ENCODE results near the gene PTPRN2. TPM values are rescaled to one million over a fixed set of nuclear protein-coding genes. Genes with fewer than 3 reads are reported as not detected.

The PTPRN2 gene
- total RNA-seq, 1 experiment from 2014 or later, result 0.11 TPM

DNA sequence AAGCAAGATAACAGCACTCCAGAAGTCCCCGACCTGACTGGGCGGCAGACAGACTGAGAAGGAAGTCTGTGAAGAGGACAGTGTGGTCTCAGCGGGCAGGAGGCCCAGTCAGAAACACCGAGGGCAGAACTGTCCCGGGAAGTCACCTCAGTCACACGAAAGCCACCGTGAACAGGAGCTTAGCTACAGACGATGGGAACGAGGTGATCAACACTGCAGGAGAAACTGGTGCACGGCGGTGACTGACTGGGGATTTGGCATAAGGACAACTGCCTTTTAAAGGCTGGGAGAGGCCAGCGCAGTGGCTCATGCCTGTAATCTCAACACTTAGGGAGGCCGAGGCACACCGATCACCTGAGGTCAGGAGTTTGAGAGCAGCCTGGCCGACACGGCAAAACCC is 217.8 kb downstream of the PTPRN2 start:
- Histone ChIP-seq H3K36me3 (ENCODE audit: insufficient read depth, low read length, poor library complexity, severe bottlenecking) (no peaks in the 10 kb centered on the region), H3K27ac (ENCODE audit: low read depth, low read length, poor library complexity, severe bottlenecking) (no peak overlapping the region), H3K4me1 (ENCODE audit: insufficient read depth, low read length, poor library complexity, severe bottlenecking) (no peaks in the 10 kb centered on the region), H3K4me3 (ENCODE audit: low read depth, low read length, poor library complexity, severe bottlenecking) (no peak overlapping the region), H3K27me3 (replicated peaks; ENCODE audit: insufficient read depth, low read depth, low read length, poor library complexity) (peaks cover 4% of the 10 kb centered on the region), H3K9me3 (ENCODE audit: low read depth, low read length, poor library complexity, severe bottlenecking) (no peaks in the 10 kb centered on the region)
- DNase-seq (ENCODE audit: low spot score), result no peak
- BruUV-seq (replicated peaks), result no TSS peak
- intact Hi-C loops (cut with micrococcal nuclease; ENCODE audit: unreplicated experiment), result no loop called here
- CTCF ChIA-PET, result no interaction called here
- POLR2A ChIA-PET (ENCODE audit: low non-redundant PET), result no interaction called here
- TF ChIP-seq, protein P1, sequence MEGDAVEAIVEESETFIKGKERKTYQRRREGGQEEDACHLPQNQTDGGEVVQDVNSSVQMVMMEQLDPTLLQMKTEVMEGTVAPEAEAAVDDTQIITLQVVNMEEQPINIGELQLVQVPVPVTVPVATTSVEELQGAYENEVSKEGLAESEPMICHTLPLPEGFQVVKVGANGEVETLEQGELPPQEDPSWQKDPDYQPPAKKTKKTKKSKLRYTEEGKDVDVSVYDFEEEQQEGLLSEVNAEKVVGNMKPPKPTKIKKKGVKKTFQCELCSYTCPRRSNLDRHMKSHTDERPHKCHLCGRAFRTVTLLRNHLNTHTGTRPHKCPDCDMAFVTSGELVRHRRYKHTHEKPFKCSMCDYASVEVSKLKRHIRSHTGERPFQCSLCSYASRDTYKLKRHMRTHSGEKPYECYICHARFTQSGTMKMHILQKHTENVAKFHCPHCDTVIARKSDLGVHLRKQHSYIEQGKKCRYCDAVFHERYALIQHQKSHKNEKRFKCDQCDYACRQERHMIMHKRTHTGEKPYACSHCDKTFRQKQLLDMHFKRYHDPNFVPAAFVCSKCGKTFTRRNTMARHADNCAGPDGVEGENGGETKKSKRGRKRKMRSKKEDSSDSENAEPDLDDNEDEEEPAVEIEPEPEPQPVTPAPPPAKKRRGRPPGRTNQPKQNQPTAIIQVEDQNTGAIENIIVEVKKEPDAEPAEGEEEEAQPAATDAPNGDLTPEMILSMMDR (conservative IDR thresholded peaks at IDR 0.05; ENCODE audit: low read depth, low read length), result no peak

DNA sequence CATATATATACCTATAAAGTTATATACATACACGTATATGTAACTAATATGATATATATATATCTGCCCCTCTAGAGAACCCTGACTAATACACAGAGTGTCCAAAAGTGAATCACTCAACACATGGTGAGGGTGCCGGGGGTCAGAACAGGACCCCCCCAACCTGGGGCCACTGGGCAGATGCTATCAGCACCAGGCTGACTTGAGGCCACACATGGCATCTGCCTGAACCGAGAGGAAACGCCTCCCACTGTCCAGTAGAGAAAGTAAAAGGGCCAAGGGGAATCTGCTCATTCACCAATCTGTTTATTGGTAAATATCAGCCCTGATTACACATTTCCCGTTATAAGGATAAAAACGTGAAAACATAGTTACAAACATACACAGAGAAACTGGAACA is 218.3 kb downstream of the PTPRN2 start:
- no peaks in the 10 kb centered on the region for H3K9me3 ChIP-seq (ENCODE audit: low read depth, low read length, poor library complexity, severe bottlenecking)
- H3K4me1 ChIP-seq (ENCODE audit: insufficient read depth, low read length, poor library complexity, severe bottlenecking), result no peaks in the 10 kb centered on the region
- ChIA-PET POLR2A (ENCODE audit: low non-redundant PET) (no interaction called here), CTCF (no interaction called here)
- H3K27me3 ChIP-seq (replicated peaks; ENCODE audit: insufficient read depth, low read depth, low read length, poor library complexity), result peaks cover under 1% of the 10 kb centered on the region
- DNase-seq (ENCODE audit: low spot score), result no peak
- no peaks in the 10 kb centered on the region for H3K36me3 ChIP-seq (ENCODE audit: insufficient read depth, low read length, poor library complexity, severe bottlenecking)
- no peak overlapping the region for H3K27ac ChIP-seq (ENCODE audit: low read depth, low read length, poor library complexity, severe bottlenecking)
- no TSS peak for BruUV-seq (replicated peaks)
- TF ChIP-seq, protein P1 (conservative IDR thresholded peaks at IDR 0.05; ENCODE audit: low read depth, low read length), result no peak
- no peak for TF ChIP-seq EZH2 (IDR thresholded peaks at IDR 0.05; ENCODE audit: borderline replicate concordance, low read depth, low read length, poor library complexity, severe bottlenecking)
- no peak overlapping the region for H3K4me3 ChIP-seq (ENCODE audit: low read depth, low read length, poor library complexity, severe bottlenecking)
- intact Hi-C loops (cut with micrococcal nuclease; ENCODE audit: unreplicated experiment), result no loop called here

DNA sequence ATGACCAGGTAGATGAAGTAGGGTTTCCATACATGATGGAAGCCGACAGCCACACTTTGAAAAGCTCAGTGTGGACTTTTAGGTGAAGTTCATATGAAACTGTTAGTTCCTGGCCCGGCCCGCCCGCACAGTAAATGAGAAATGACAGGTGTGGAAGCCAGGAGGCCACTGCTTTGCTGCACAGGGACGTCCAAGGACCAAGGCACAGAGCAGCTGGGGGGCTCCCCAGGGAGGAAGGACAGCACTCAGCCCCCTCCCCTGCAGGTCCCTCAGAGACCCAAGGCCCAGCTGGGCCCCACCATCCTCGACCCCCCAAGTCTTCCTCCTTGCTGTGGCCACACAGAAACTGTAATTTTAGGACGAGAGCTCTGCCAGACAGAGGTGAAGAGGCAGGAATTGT is 219.2 kb downstream of the PTPRN2 start:
- H3K27me3 ChIP-seq (replicated peaks; ENCODE audit: insufficient read depth, low read depth, low read length, poor library complexity), result no peaks in the 10 kb centered on the region
- no peak overlapping the region for H3K4me3 ChIP-seq (ENCODE audit: low read depth, low read length, poor library complexity, severe bottlenecking)
- BruUV-seq (replicated peaks), result no TSS peak
- ChIA-PET CTCF (no interaction called here), POLR2A (ENCODE audit: low non-redundant PET) (no interaction called here)
- TF ChIP-seq, protein P1 (conservative IDR thresholded peaks at IDR 0.05; ENCODE audit: low read depth, low read length), result no peak
- no peak for TF ChIP-seq EZH2 (IDR thresholded peaks at IDR 0.05; ENCODE audit: borderline replicate concordance, low read depth, low read length, poor library complexity, severe bottlenecking)
- H3K27ac ChIP-seq (ENCODE audit: low read depth, low read length, poor library complexity, severe bottlenecking), result no peak overlapping the region
- no peaks in the 10 kb centered on the region for H3K9me3 ChIP-seq (ENCODE audit: low read depth, low read length, poor library complexity, severe bottlenecking)
- intact Hi-C loops (cut with micrococcal nuclease; ENCODE audit: unreplicated experiment), result no loop called here
- DNase-seq (ENCODE audit: low spot score), result no peak
- no peaks in the 10 kb centered on the region for H3K36me3 ChIP-seq (ENCODE audit: insufficient read depth, low read length, poor library complexity, severe bottlenecking)
- no peaks in the 10 kb centered on the region for H3K4me1 ChIP-seq (ENCODE audit: insufficient read depth, low read length, poor library complexity, severe bottlenecking)

Data from A673 (cell line).